GM12892 (cell line): Measurements from ENCODE around the gene EPN3.

Experiments used
- POLR2A ChIP-seq: IDR thresholded peaks from 2 replicates; pipeline ENCODE4 v1.6.1; 2011; ENCODE audit warnings: low read depth, low read length, control low read depth
- POLR2AphosphoS5 ChIP-seq: IDR thresholded peaks from 2 replicates; pipeline ENCODE4 v1.6.1; 2011; ENCODE audit warnings: low read depth, low read length, control low read depth
- TAF1 ChIP-seq: IDR thresholded peaks from 2 replicates; pipeline ENCODE4 v1.6.1; 2011; ENCODE audit warnings: low read depth, mild to moderate bottlenecking, control low read depth, low read length, borderline replicate concordance

- TF ChIP-seq POLR2A (no peak), POLR2AphosphoS5 (no peak), TAF1 (no peak)
Observed at GRCh38 chr17:50576864-50577263, 44.3 kb downstream of the EPN3 start.
